ENCODE results near the gene ANP32E. TPM values are rescaled to one million over a fixed set of nuclear protein-coding genes. Genes with fewer than 3 reads are reported as not detected.
A peak's percentile ranks its signal among the peaks of the same experiment; 100 is the strongest.

Gene ANP32E
- total and polyA plus RNA-seq, 2 of the 8 experiments (the other 6 are each of a cell fraction or from before 2014, with no cell fraction given): 20.7 to 123 TPM

DNA sequence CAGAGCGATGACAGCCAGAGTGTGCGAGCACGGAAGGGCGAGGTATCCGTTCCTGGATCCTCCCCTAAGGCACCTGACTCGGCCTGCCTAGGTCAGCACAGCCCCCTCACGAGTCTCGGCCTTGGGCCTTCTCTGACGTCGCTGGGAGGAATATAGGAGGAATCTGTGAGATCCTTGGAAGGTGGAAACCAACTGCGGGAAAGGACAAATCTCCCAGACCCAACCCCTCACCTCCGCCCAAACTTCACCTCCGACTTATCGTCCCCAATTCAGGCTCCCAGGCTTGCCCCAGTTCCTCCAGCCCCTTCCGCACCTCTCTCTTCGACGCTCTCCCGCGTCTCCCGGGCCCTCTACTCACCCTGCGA lies 32.4 kb upstream of the ANP32E start (continued):
- TF ChIP-seq, protein P1, sequence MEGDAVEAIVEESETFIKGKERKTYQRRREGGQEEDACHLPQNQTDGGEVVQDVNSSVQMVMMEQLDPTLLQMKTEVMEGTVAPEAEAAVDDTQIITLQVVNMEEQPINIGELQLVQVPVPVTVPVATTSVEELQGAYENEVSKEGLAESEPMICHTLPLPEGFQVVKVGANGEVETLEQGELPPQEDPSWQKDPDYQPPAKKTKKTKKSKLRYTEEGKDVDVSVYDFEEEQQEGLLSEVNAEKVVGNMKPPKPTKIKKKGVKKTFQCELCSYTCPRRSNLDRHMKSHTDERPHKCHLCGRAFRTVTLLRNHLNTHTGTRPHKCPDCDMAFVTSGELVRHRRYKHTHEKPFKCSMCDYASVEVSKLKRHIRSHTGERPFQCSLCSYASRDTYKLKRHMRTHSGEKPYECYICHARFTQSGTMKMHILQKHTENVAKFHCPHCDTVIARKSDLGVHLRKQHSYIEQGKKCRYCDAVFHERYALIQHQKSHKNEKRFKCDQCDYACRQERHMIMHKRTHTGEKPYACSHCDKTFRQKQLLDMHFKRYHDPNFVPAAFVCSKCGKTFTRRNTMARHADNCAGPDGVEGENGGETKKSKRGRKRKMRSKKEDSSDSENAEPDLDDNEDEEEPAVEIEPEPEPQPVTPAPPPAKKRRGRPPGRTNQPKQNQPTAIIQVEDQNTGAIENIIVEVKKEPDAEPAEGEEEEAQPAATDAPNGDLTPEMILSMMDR (IDR thresholded peaks at IDR 0.05; ENCODE audit: control extremely low read depth in 1 of 3, insufficient read depth in 1 of 3, low read depth in 1 of 3, low read length in 3 of 3): no peak
- TF ChIP-seq CBX8 (IDR thresholded peaks at IDR 0.05; ENCODE audit: borderline replicate concordance, low read depth, low read length): no peak
- TF ChIP-seq RNF2 (IDR thresholded peaks at IDR 0.05; ENCODE audit: borderline replicate concordance, low read depth, low read length, missing control alignments, poor library complexity, severe bottlenecking): no peak
- TF ChIP-seq SAP30 (IDR thresholded peaks at IDR 0.05; ENCODE audit: insufficient read depth, insufficient replicate concordance, low read length): peak; percentile 89
- no peak for TF ChIP-seq FOSL1 (IDR thresholded peaks at IDR 0.05; ENCODE audit: insufficient read depth, low read depth, low read length)
- TF ChIP-seq EP300 (IDR thresholded peaks at IDR 0.05; ENCODE audit: borderline replicate concordance in 1 of 2, low read depth in 2 of 2, low read length in 2 of 2): no peak

Data from H1 (cell line).